Peyer's patch (tissue), 4 donors: ENCODE results near the gene RIGI.

Experiments
- CTCF ChIP-seq, 6 experiments: fragments of 450-650 bp in 4 of 6; fragments of 200-600 bp in 2 of 6; sonication (generic) in 1 of 6; IDR thresholded peaks; one replicate each; pipeline ENCODE4 v1.5.1; 2017 to 2019; ENCODE audit warnings: antibody characterized with exemption in 6 of 6, mild to moderate bottlenecking in 3 of 6, moderate library complexity in 1 of 6
- POLR2A ChIP-seq, 2 donors: fragments of 450-650 bp; IDR thresholded peaks; one replicate each; pipeline ENCODE4 v1.5.1; 2017; ENCODE audit warnings: antibody characterized with exemption in 2 of 2, mild to moderate bottlenecking in 2 of 2, moderate library complexity in 2 of 2

GRCh38 chr9:32483343-32483742 lies 42.7 kb downstream of the RIGI start:
- no peak for TF ChIP-seq CTCF (IDR thresholded peaks at IDR 0.05)
- TF ChIP-seq POLR2A (IDR thresholded peaks at IDR 0.05) = no peak
